ENCODE results near the gene SMCO4. TPM values are rescaled to one million over a fixed set of nuclear protein-coding genes. Genes with fewer than 3 reads are reported as not detected.

The SMCO4 gene
- total and polyA plus RNA-seq, 2 donors (not counting 1 experiment from before 2014, with no cell fraction given): 3.6 to 5.1 TPM

DNA sequence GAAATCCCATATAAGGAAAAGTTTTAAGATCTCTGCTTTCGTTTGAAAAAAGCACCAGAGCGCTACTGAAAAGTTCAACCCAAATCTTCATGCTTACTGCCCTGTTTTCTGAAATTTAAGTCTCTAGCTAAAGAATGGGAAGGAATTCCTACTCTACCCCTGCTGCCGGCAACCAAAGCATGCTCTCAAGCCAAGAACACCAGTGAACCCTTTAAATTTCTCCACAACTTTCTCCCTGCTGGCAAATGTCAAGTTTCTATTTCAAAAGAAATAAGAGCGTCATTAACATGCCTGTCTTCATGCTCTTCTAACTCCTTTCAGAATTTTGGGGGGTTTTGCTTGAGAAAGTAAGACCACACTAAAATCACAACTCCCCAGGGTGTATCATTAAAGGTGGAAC is 6.8 kb upstream of the SMCO4 start:
- ChIA-PET CTCF (interaction anchor here (1.3 kb wide), 1 partner anchor 315 kb away, joined by 5 read pairs; no protein-coding TSS in a partner anchor), POLR2A (no interaction called here)
- TF ChIP-seq, protein P1, sequence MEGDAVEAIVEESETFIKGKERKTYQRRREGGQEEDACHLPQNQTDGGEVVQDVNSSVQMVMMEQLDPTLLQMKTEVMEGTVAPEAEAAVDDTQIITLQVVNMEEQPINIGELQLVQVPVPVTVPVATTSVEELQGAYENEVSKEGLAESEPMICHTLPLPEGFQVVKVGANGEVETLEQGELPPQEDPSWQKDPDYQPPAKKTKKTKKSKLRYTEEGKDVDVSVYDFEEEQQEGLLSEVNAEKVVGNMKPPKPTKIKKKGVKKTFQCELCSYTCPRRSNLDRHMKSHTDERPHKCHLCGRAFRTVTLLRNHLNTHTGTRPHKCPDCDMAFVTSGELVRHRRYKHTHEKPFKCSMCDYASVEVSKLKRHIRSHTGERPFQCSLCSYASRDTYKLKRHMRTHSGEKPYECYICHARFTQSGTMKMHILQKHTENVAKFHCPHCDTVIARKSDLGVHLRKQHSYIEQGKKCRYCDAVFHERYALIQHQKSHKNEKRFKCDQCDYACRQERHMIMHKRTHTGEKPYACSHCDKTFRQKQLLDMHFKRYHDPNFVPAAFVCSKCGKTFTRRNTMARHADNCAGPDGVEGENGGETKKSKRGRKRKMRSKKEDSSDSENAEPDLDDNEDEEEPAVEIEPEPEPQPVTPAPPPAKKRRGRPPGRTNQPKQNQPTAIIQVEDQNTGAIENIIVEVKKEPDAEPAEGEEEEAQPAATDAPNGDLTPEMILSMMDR (IDR thresholded peaks at IDR 0.05): no peak
- TF ChIP-seq EZH2 (IDR thresholded peaks at IDR 0.05; ENCODE audit: borderline replicate concordance, insufficient read depth, low read depth, low read length, poor library complexity, severe bottlenecking): no peak
- Histone ChIP-seq H3K36me3 (replicated peaks in 1 of 2; ENCODE audit: control extremely low read depth in 1 of 2, control insufficient read depth in 1 of 2, extremely low read depth in 1 of 2, insufficient read depth in 2 of 2, low read length in 1 of 2) (no peaks in the 10 kb centered on the region), H3K79me2 (ENCODE audit: control insufficient read depth, insufficient read depth, low read length) (no peaks in the 10 kb centered on the region), H3K4me3 (ENCODE audit: control extremely low read depth in 1 of 5, extremely low read depth in 1 of 5, insufficient read depth in 1 of 5, low read depth in 2 of 5, low read length in 4 of 5) (no peak overlapping the region), H3K4me1 (ENCODE audit: control insufficient read depth in 2 of 2, insufficient read depth in 2 of 2, low read length in 2 of 2) (no peaks in the 10 kb centered on the region), H3K27ac (ENCODE audit: low read length in 2 of 2) (no peak overlapping the region), H3K9ac (ENCODE audit: low read length) (no peak overlapping the region), H3K27me3 (replicated peaks in 1 of 4; ENCODE audit: control extremely low read depth in 1 of 4, control insufficient read depth in 3 of 4, insufficient read depth in 4 of 4, low read length in 3 of 4) (peaks cover 0 to 7% (median 1%) of the 10 kb centered on the region in 4 experiments), H3K4me2 (replicated peaks; ENCODE audit: low read depth, low read length, poor library complexity, severe bottlenecking) (no peak overlapping the region), H2AFZ (ENCODE audit: insufficient read depth, low read depth, low read length, poor library complexity, severe bottlenecking) (no peak overlapping the region), H3K9me3 (ENCODE audit: control extremely low read depth in 1 of 3, control insufficient read depth in 2 of 3, insufficient read depth in 1 of 3, low read length in 2 of 3) (no peaks in the 10 kb centered on the region), H4K20me1 (ENCODE audit: control insufficient read depth, insufficient read depth, low read length, poor library complexity, severe bottlenecking) (no peaks in the 10 kb centered on the region)
- intact Hi-C loops (cut with micrococcal nuclease): no loop called here
- Mint-ChIP-seq H3K27ac (no peak overlapping the region), H3K4me3 (no peak overlapping the region), H3K4me1 (no peaks in the 10 kb centered on the region), H3K27me3 (peaks cover 34% of the 10 kb centered on the region), H3K9me3 (ENCODE audit: insufficient read depth) (no peaks in the 10 kb centered on the region)
- DNase-seq (no peak), ATAC-seq (ENCODE audit: low read depth) (no peak)
- 80% methylated on average over 1 of the region's 4 CpGs for WGBS (ENCODE audit: insufficient coverage)

DNA sequence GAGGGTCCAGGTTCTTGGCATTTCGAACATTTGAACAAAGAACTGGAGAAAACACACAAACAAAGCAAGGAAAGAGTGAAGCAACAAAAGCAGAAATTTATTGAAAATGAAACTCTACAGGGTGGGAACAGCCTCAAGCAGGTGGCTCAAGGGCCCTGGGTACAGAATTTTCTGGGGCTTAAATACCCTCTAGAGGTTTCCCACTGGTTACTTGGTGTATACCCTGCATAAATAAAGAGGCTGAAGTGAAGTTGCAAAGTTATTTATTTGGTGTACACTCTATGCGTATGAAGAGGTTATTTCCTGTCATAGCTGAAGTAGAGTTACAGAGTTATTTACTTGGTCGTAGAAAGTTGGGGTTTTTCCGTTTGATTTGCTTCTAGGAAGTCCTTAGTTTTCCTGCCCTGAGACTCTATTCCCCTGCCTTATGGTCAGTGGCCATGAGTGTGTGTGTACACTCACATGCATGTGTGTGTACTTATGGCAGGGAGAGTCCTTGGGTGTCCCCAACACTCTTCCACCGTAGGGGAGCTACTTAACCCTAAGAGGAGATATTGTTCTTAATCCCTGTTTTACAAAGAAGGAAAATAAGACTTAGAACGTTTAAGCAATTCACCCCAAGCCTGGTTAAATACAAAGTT is 5.6 kb upstream of the SMCO4 start:
- TF ChIP-seq, protein P1 (IDR thresholded peaks at IDR 0.05): no peak
- TF ChIP-seq EZH2 (IDR thresholded peaks at IDR 0.05; ENCODE audit: borderline replicate concordance, insufficient read depth, low read depth, low read length, poor library complexity, severe bottlenecking): no peak
- POLR2A ChIA-PET: no interaction called here

More for the DNA sequence above, 5.6 kb upstream of the SMCO4 start:
- Histone ChIP-seq H3K9me3 (ENCODE audit: control extremely low read depth in 1 of 3, control insufficient read depth in 2 of 3, insufficient read depth in 1 of 3, low read length in 2 of 3) (no peaks in the 10 kb centered on the region), H2AFZ (ENCODE audit: insufficient read depth, low read depth, low read length, poor library complexity, severe bottlenecking) (no peak overlapping the region), H3K27ac (ENCODE audit: low read length in 2 of 2) (no peak overlapping the region), H3K4me2 (replicated peaks; ENCODE audit: low read depth, low read length, poor library complexity, severe bottlenecking) (no peak overlapping the region), H3K9ac (ENCODE audit: low read length) (no peak overlapping the region), H3K4me3 (ENCODE audit: control extremely low read depth in 1 of 5, extremely low read depth in 1 of 5, insufficient read depth in 1 of 5, low read depth in 2 of 5, low read length in 4 of 5) (no peak overlapping the region), H4K20me1 (ENCODE audit: control insufficient read depth, insufficient read depth, low read length, poor library complexity, severe bottlenecking) (no peaks in the 10 kb centered on the region), H3K27me3 (replicated peaks in 1 of 4; ENCODE audit: control extremely low read depth in 1 of 4, control insufficient read depth in 3 of 4, insufficient read depth in 4 of 4, low read length in 3 of 4) (peaks cover 0 to 6% (median 1%) of the 10 kb centered on the region in 4 experiments), H3K4me1 (ENCODE audit: control insufficient read depth in 2 of 2, insufficient read depth in 2 of 2, low read length in 2 of 2) (peaks cover under 1 to 3% of the 10 kb centered on the region in 2 donors), H3K36me3 (replicated peaks in 1 of 2; ENCODE audit: control extremely low read depth in 1 of 2, control insufficient read depth in 1 of 2, extremely low read depth in 1 of 2, insufficient read depth in 2 of 2, low read length in 1 of 2) (no peaks in the 10 kb centered on the region), H3K79me2 (ENCODE audit: control insufficient read depth, insufficient read depth, low read length) (no peaks in the 10 kb centered on the region)
- CTCF ChIA-PET: no interaction called here
- H3K9me3 Mint-ChIP-seq (ENCODE audit: insufficient read depth): no peaks in the 10 kb centered on the region
- DNase-seq: no peak
- peaks cover 2% of the 10 kb centered on the region for H3K4me1 Mint-ChIP-seq
- intact Hi-C loops (cut with micrococcal nuclease): no loop called here
- 85% methylated on average over 2 of the region's 6 CpGs for WGBS (ENCODE audit: insufficient coverage)
- peaks cover 33% of the 10 kb centered on the region for H3K27me3 Mint-ChIP-seq
- no peak overlapping the region for H3K4me3 Mint-ChIP-seq
- no peak overlapping the region for H3K27ac Mint-ChIP-seq
- ATAC-seq (ENCODE audit: low read depth): no peak
